Measurements from ENCODE around the gene SMARCD2. TPM values are rescaled to one million over a fixed set of nuclear protein-coding genes. Genes with fewer than 3 reads are reported as not detected.

Gene SMARCD2
- total RNA-seq, 1 experiment from 2014 or later: 69.0 TPM

- no peak for DNase-seq (ENCODE audit: low read depth)
These were observed 7.9 kb upstream of the SMARCD2 start for GRCh38 chr17:63850401-63850800.

- peak; percentile 90 for DNase-seq (ENCODE audit: low read depth)
These were observed 6.6 kb upstream of the SMARCD2 start for GRCh38 chr17:63848834-63849689.

GRCh38 chr17:63847525-63848249 is 5.2 kb upstream of the SMARCD2 start:
- no peak for DNase-seq (ENCODE audit: low read depth)

- DNase-seq (ENCODE audit: low read depth): no peak
These were observed 3.0 kb upstream of the SMARCD2 start for GRCh38 chr17:63845509-63845908.

GRCh38 chr17:63843910-63844677 is 1.6 kb upstream of the SMARCD2 start:
- DNase-seq (ENCODE audit: low read depth): no peak

- peak; percentile 83 for DNase-seq (ENCODE audit: low read depth)
These were observed 953 bp upstream of the SMARCD2 start for GRCh38 chr17:63843387-63843888.

- DNase-seq (ENCODE audit: low read depth): no peak
These were observed 329 bp downstream of the SMARCD2 start for GRCh38 chr17:63842173-63842539.

- peak; percentile 56 for DNase-seq (ENCODE audit: low read depth)
These were observed 924 bp downstream of the SMARCD2 start for GRCh38 chr17:63841350-63842172.

- DNase-seq (ENCODE audit: low read depth): peak; percentile 54
These were observed 1.7 kb downstream of the SMARCD2 start for GRCh38 chr17:63840591-63841349.

GRCh38 chr17:63838631-63839171 is 3.8 kb downstream of the SMARCD2 start:
- DNase-seq (ENCODE audit: low read depth): no peak

GRCh38 chr17:63837962-63838600 is 4.4 kb downstream of the SMARCD2 start:
- no peak for DNase-seq (ENCODE audit: low read depth)

- no peak for DNase-seq (ENCODE audit: low read depth)
These were observed 5.0 kb downstream of the SMARCD2 start for GRCh38 chr17:63837480-63837879.

GRCh38 chr17:63836811-63837210 is 5.7 kb downstream of the SMARCD2 start:
- no peak for DNase-seq (ENCODE audit: low read depth)

GRCh38 chr17:63835167-63835720 is 7.2 kb downstream of the SMARCD2 start:
- DNase-seq (ENCODE audit: low read depth): no peak

GRCh38 chr17:63834431-63835166 is 7.9 kb downstream of the SMARCD2 start:
- peak; percentile 73 for DNase-seq (ENCODE audit: low read depth)

GRCh38 chr17:63833741-63834373 is 8.6 kb downstream of the SMARCD2 start:
- no peak for DNase-seq (ENCODE audit: low read depth)

GRCh38 chr17:63833026-63833740 is 9.3 kb downstream of the SMARCD2 start:
- no peak for DNase-seq (ENCODE audit: low read depth)
